Forelimb muscle (tissue), 1 donor: ENCODE measurements around the gene EDRF1. TPM values are rescaled to one million over a fixed set of nuclear protein-coding genes. Genes with fewer than 3 reads are reported as not detected.

Experiments used
- DNase-seq: peaks from one replicate; pipeline ENCODE4 v3.0.0-alpha.2; 2013; ENCODE audit warnings: low read depth
- polyA plus RNA-seq: library from polyadenylated mRNA; unstranded; fragments of 120-200 nt; gene quantifications from one replicate; pipeline ENCODE4 v1.2.1, GENCODE V29; 2013; ENCODE audit not compliant: insufficient read length

The EDRF1 gene
- polyA plus RNA-seq, 1 donor, result 18.7 TPM

GRCh38 chr10:125765835-125766234 lies 46.3 kb downstream of the EDRF1 start:
- no peak for DNase-seq

GRCh38 chr10:125766511-125766910 lies 47.0 kb downstream of the EDRF1 start:
- DNase-seq, result no peak

GRCh38 chr10:125768219-125768855 lies 48.8 kb downstream of the EDRF1 start:
- DNase-seq, result peak; percentile 71

- DNase-seq, result no peak
Measured at GRCh38 chr10:125769175-125769574, 49.7 kb downstream of the EDRF1 start.

- DNase-seq, result no peak
Measured at GRCh38 chr10:125770844-125771243, 51.3 kb downstream of the EDRF1 start.

- DNase-seq, result no peak
Measured at GRCh38 chr10:125772112-125772863, 52.8 kb downstream of the EDRF1 start.

GRCh38 chr10:125772864-125773180 lies 53.3 kb downstream of the EDRF1 start:
- no peak for DNase-seq

- DNase-seq, result no peak
Measured at GRCh38 chr10:125773687-125774543, 54.4 kb downstream of the EDRF1 start.

- DNase-seq, result no peak
Measured at GRCh38 chr10:125774581-125775191, 55.2 kb downstream of the EDRF1 start.

GRCh38 chr10:125775491-125776106 lies 56.1 kb downstream of the EDRF1 start, which contains the start of gene MMP21:
MMP21 (minus strand) TSS chr10:125775821; CDS start chr10:125775821, 0 bp downstream.
- DNase-seq, result no peak

GRCh38 chr10:125777806-125778205 lies 58.3 kb downstream of the EDRF1 start:
- DNase-seq, result no peak

GRCh38 chr10:125778556-125778955 lies 59.0 kb downstream of the EDRF1 start:
- no peak for DNase-seq

- no peak for DNase-seq
Measured at GRCh38 chr10:125779403-125780327, 60.2 kb downstream of the EDRF1 start.

- no peak for DNase-seq
Measured at GRCh38 chr10:125781374-125781773, 61.9 kb downstream of the EDRF1 start.

- no peak for DNase-seq
Measured at GRCh38 chr10:125782054-125782453, 62.5 kb downstream of the EDRF1 start.

GRCh38 chr10:125782616-125783015 lies 63.1 kb downstream of the EDRF1 start:
- no peak for DNase-seq

GRCh38 chr10:125783408-125783807 lies 63.9 kb downstream of the EDRF1 start:
- DNase-seq, result no peak

GRCh38 chr10:125783957-125784356 lies 64.4 kb downstream of the EDRF1 start:
- no peak for DNase-seq

- DNase-seq, result no peak
Measured at GRCh38 chr10:125785791-125786190, 66.3 kb downstream of the EDRF1 start.
